Measurements from ENCODE around the gene RBM14. TPM values are rescaled to one million over a fixed set of nuclear protein-coding genes. Genes with fewer than 3 reads are reported as not detected.
A peak's percentile ranks its signal among the peaks of the same experiment; 100 is the strongest.

The RBM14 gene
- total and polyA plus RNA-seq, 9 of the 15 experiments (the other 6 are each of a cell fraction or from before 2014, with no cell fraction given), result 5.5 to 131 (median 42.6) TPM

- POLR2A ChIA-PET, result interaction anchor here (0.6 to 1.0 kb wide), 2 partner anchors 37 to 113 kb away, joined by 3 read pairs; no protein-coding TSS in a partner anchor
- in situ Hi-C loops (cut with MboI) (no loop called here), intact Hi-C loops (cut with micrococcal nuclease) (no loop called here)
- peaks cover 7 to 28% of the 10 kb centered on the region in 2 experiments for H3K4me1 ChIP-seq (replicated peaks in 1 of 2; ENCODE audit: control insufficient read depth in 2 of 2, insufficient read depth in 2 of 2, low read length in 2 of 2)
- CTCF ChIA-PET (ENCODE audit: low intra/inter-chr PET ratio), result no interaction called here
- no peak for ATAC-seq
- H3K27me3 ChIP-seq (ENCODE audit: control insufficient read depth in 2 of 2, insufficient read depth in 2 of 2, low read length in 2 of 2), result no peaks in the 10 kb centered on the region
- TF ChIP-seq RAD51 (IDR thresholded peaks at IDR 0.05; ENCODE audit: borderline replicate concordance, low read depth) (no peak), POLR2AphosphoS2 (IDR thresholded peaks at IDR 0.05; ENCODE audit: low read length) (no peak), RBM14 (IDR thresholded peaks at IDR 0.05; ENCODE audit: borderline replicate concordance, insufficient read depth, low read depth, low read length) (no peak), ZNF76 (CRISPR knock-in tag; IDR thresholded peaks at IDR 0.05; ENCODE audit: borderline replicate concordance) (no peak), ZKSCAN1 (IDR thresholded peaks at IDR 0.05; ENCODE audit: low read depth, low read length) (no peak), ZZZ3 (IDR thresholded peaks at IDR 0.05) (no peak), PYGO2 (tag; IDR thresholded peaks at IDR 0.05) (no peak), HINFP (tag; conservative IDR thresholded peaks at IDR 0.05; ENCODE audit: low read depth) (no peak), ZNF717 (CRISPR knock-in tag; IDR thresholded peaks at IDR 0.05) (no peak), ZFP36 (IDR thresholded peaks at IDR 0.05; ENCODE audit: low read depth, low read length, partially characterized antibody) (no peak), ZNF830 (CRISPR knock-in tag; IDR thresholded peaks at IDR 0.05) (no peak), CBX3 (IDR thresholded peaks at IDR 0.05; ENCODE audit: borderline replicate concordance in 1 of 2, low read length in 2 of 2) (no peak), POLR3G (IDR thresholded peaks at IDR 0.05; ENCODE audit: extremely low read depth, insufficient read length, insufficient replicate concordance) (no peak), LCOR (CRISPR knock-in tag; IDR thresholded peaks at IDR 0.05) (no peak)
- peak in 1 of 4 experiments; percentile 3 for DNase-seq (ENCODE audit: extremely low read depth in 1 of 4, low spot score in 3 of 4)
- 86% methylated on average over 4 of the region's 4 CpGs for WGBS (ENCODE audit: insufficient coverage, low coverage, missing lambda C conversion rate)
- H2AFZ ChIP-seq (ENCODE audit: low read depth, low read length), result no peak overlapping the region
- no peak overlapping the region for H3K27ac ChIP-seq (ENCODE audit: extremely low read depth, low read depth, low read length)
- no peak overlapping the region for H3K4me3 ChIP-seq
- H3K9me3 ChIP-seq (replicated peaks; ENCODE audit: control insufficient read depth, insufficient read depth, low read depth, low read length), result no peaks in the 10 kb centered on the region; the same call in 1 of the 2 replicates
- H3K9me1 ChIP-seq (ENCODE audit: control insufficient read depth, insufficient read depth, low read length), result no peaks in the 10 kb centered on the region
- no TSS peak for BruUV-seq (replicated peaks)
- no peaks in the 10 kb centered on the region for H4K20me1 ChIP-seq (replicated peaks; ENCODE audit: control insufficient read depth, insufficient read depth, low read length)
- no peak overlapping the region; a peak in 1 of 4 replicates for H3K9ac ChIP-seq (ENCODE audit: insufficient read depth in 1 of 2, low read depth in 2 of 2, low read length in 2 of 2)
- peaks cover 60% of the 10 kb centered on the region; the same call in 2 of the 3 replicates for H3K36me3 ChIP-seq (ENCODE audit: control insufficient read depth, insufficient read depth, low read length)
- no peak overlapping the region for H3K4me2 ChIP-seq (ENCODE audit: insufficient read depth, low read length)
- H3K79me2 ChIP-seq (ENCODE audit: control insufficient read depth, insufficient read depth, low read length), result peaks cover 4% of the 10 kb centered on the region
- FAIRE-seq, result no peak
Measured at GRCh38 chr11:66600631-66601233, 15.7 kb upstream of the RBM14 start.

All from K562 (cell line).